Glomerular visceral epithelial cell (primary cell): Measurements from ENCODE around the gene CXorf38.
A peak's percentile ranks its signal among the peaks of the same experiment; 100 is the strongest.
"Not testable (repeated sequence)": the region's sequence is repeated elsewhere in the genome, so short reads cannot be mapped to it uniquely, and the experiment has no call there.

ENCODE experiments used
- DNase-seq: peaks from one replicate; pipeline ENCODE4 v3.0.0-alpha.2; 2016; ENCODE audit errors: extremely low spot score

Gene CXorf38

DNA sequence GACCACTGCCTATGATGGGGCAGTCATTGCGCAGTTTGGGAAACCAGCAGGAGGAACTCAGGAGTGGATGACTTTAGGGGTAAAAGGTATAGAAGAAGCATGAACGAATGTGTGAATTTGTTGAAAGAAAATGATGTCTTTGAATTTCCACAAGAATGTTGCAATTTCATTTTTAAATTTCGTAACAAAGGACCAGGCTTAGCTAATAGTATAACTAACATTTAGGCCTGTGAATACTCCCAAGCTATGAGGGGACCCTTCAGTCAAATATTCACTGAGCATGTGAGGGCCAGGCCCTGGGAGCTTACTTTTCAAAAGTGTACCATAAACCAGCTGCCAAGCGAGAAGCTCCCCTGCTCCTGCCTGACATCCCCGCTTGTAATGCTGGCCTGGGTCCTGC is 18.9 kb downstream of the CXorf38 start:
- DNase-seq: no peak

DNA sequence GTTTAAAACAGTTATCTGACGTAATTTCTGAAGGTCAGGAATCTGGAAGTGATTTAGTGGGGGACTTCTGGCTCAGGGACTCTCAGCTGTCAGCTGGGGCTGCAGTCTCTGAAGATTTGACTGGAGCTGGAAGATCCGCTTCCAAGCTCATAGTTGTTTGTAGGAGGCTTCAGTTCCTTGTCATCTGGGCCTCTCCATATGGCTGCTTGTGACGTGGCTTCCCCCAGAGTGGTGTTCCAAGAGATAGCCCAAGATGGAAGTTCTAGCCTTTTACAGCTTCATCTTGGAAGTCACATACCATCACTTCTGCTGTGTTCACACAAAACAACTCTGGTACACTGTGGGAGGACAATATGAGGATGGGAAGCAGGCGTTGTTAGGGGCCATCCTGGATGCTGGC is 22.1 kb downstream of the CXorf38 start:
- no peak for DNase-seq

- no peak for DNase-seq
Measured at GRCh38 chrX:40623665-40624064, 23.7 kb downstream of the CXorf38 start.

GRCh38 chrX:40623139-40623536 is 24.2 kb downstream of the CXorf38 start, which contains the start of gene MPC1L:
Gene MPC1L (plus strand): TSS chrX:40623428. CDS start chrX:40623566, 138 bp downstream.
- no peak for DNase-seq

- DNase-seq: no peak
Measured at GRCh38 chrX:40622479-40623138, 24.8 kb downstream of the CXorf38 start.

GRCh38 chrX:40617566-40617965 is 29.8 kb downstream of the CXorf38 start:
- DNase-seq: no peak

DNA sequence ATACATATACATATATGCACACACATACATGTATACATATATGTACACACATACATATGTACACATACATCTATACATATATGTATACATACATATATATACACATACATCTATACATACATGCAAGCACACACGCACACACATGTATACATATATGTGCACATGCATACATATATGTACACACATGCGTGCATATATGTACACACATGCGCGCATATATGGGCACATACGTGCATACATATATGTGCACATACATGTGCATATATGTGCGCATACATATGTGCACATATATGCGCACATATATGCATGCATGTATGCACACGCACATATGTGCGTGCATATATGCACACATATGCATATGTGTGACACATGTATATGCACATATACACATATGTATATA is 31.4 kb downstream of the CXorf38 start:
- no peak for DNase-seq

- no peak for DNase-seq
Measured at GRCh38 chrX:40612511-40612910, 34.9 kb downstream of the CXorf38 start.

DNA sequence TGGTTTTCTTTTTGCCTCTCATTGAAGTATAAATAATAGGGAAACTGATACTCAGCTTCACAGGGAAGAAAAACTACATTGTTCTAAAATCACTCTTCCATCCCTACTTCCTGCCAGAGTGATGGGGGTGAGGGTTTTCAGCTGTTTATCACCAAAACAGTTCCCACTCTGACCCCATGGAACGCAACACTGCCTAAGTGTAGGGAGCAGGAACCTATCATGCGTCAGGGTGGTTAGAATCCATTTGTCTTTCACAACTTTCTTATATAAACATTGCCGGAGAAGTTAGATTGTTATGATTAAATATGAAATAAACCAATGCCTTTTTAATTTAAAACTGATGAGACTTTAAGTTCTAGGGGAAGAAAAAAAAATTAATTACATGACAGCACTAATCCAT is 40.0 kb downstream of the CXorf38 start:
- no peak for DNase-seq

GRCh38 chrX:40603446-40603845 is 43.9 kb downstream of the CXorf38 start:
- DNase-seq: no peak

DNA sequence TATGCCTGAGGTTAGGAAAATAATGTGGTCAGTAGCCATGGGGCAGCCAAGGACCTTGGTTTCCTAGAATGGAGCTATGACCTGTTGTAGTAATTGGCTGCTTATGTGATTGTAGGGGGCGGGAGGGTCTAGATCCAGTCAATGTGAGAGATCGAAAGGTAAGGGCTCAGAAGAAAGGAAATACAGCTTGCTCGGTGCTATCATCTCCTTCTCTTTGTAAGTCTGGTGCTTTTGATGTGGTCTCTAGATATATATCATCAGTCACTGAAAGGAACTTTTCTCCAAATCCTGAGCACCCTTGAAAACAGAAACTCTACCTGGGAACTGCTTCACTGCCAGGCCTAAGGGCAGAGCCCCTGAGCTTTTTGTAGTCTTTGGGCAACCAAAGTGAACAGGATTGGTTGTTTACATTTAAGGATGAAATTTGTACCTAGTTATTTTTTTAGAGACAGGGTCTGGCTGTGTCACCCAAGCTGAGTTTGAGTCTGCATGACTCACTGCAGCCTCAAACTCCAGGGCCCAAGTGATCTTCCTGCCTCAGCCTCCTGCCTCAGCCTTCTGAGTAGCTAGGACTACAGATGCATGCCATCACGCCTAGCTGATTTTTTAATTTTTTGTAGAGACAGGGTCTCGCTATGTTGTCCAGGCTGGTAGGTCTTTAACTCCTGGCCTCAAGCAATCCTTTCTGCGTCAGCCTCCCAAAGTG is 57.6 kb downstream of the CXorf38 start:
- not testable (repeated sequence) for DNase-seq

GRCh38 chrX:40587623-40588022 is 59.7 kb downstream of the CXorf38 start:
- not testable (repeated sequence) for DNase-seq

DNA sequence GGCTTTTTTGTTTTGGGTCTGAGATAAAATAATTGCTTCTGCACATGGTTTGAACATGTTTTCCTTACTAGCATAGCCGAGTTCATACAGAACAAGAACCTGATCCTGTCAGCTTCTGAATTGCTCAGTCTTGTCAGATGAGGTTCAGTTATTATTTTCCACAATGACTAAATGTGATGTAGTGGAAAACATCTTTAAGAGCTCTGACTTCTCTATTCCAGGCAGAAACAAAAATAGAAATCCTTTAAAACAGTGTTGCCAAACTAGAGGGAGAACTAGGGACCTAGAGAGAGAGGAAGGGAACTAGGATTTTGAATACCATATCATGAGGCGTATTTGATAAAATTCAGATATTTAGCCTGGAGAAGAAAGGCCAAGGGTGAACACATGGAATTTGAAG is 64.5 kb downstream of the CXorf38 start:
- no peak for DNase-seq

DNA sequence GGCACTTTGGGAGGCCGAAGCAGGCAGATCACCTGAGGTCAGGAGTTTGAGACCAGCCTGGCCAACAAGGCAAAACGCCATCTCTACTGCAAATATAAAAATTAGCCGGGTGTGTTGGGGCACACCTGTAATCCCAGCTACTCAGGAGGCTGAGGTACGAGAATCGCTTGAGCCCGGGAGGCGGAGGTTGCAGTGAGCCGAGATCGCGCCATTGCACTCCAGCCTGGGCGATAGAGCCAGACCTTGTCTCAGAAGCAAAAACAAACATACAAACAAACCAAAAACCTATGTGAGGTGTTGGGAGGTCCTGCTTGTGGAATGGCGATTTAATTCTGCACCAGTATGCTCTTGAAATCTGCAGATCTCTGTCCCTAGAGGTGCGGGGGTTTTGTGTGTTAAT is 65.2 kb downstream of the CXorf38 start:
- DNase-seq: not testable (repeated sequence)

GRCh38 chrX:40581336-40581920 is 65.9 kb downstream of the CXorf38 start:
- DNase-seq: no peak

GRCh38 chrX:40580537-40581335 is 66.6 kb downstream of the CXorf38 start, which contains the start of gene ATP6AP2:
Gene ATP6AP2 (plus strand): TSS chrX:40580970. CDS start chrX:40581066, 96 bp downstream.
- peak; percentile 91 for DNase-seq

DNA sequence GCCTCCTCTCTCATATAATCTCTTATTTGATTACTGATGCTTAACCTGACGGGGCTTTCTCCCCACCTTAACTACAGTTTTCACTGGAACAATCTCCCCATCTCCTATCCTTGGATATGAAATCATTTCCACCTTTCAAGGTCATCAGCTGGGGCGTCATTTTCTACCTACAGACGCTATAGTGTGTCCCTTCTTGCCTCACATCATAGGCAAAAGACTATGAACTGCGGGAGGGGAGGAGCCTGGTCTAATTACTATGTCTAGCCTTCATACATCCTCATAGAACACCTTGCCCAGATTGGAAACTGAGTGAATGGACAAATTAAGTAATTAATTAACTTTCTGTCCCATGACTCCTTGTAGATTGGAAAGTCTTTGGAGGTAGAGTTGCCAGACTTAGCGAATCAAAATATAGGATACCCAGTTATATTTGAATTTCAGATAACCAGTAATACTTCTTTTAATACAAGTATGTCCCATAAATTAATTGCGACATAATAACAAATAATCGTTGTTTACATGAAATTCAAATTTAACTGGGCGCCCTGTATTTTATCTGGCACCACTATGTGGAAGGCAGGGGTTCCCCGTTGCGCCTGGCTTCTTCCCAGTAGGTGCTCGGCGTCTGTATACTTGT is 67.3 kb downstream of the CXorf38 start:
- DNase-seq: no peak

DNA sequence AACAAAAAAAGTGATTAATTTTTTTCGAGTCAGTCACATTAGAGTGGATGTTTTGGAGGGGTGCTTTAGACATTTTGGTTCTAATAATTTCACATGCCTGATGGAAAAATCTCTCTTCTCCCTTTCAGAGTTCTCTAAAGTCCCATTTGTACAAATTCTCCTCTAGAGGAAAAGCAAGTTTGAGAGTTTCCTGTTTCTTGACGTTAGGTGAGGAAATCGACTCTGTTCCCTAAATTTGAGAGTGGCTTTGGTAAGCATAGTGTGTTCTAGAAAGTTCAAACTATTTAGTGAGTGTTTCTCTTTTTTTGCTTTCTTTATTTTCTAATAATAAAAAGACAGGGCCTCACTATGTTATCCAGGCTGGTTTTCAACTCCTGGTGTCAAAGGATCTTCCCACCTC is 68.2 kb downstream of the CXorf38 start:
- no peak for DNase-seq

DNA sequence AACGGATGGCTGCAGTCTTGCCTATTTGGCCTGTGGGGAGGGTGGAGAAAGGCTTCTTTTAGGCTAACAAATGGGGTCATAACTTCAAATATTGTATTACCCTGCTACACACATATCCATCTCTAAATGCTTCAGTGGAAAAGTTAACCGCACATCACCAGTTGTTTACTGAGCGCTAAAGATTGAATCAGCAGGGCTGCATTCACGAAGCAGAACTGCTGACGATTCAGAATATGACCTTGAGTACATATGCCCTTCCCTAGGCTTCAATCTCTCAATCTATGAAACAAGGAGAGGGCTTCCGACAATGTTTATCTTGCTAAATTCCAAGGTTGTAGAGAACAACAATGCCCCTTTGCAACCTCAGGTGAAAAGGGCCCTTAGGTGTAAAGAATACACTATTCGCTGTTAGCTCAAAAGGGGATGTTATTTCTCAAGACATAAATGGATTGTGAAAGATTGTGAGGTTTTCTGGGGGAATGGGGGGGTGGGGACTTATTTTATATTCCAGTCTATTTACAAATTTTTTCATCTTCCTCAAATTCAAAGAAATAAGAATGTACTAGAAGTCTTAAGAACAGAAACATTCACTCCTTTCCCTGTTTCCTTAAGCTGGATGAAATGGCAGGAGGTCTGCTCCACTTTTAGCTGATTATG is 69.2 kb downstream of the CXorf38 start:
- no peak for DNase-seq
